ENCODE data around the gene BBOX1. TPM values are rescaled to one million over a fixed set of nuclear protein-coding genes. Genes with fewer than 3 reads are reported as not detected.

The BBOX1 gene
- total RNA-seq, 1 donor, result not detected

GRCh38 chr11:27013781-27014361 is 26.7 kb upstream of the BBOX1 start:
- Histone ChIP-seq H3K4me1 (ENCODE audit: insufficient read depth, low read length) (no peaks in the 10 kb centered on the region), H3K9me3 (ENCODE audit: low read depth, low read length) (no peaks in the 10 kb centered on the region), H3K27me3 (ENCODE audit: insufficient read depth, low read length) (no peaks in the 10 kb centered on the region), H3K4me3 (ENCODE audit: low read length) (no peak overlapping the region)

- Histone ChIP-seq H3K4me1 (ENCODE audit: insufficient read depth, low read length) (no peaks in the 10 kb centered on the region), H3K27me3 (ENCODE audit: insufficient read depth, low read length) (no peaks in the 10 kb centered on the region), H3K9me3 (ENCODE audit: low read depth, low read length) (no peaks in the 10 kb centered on the region), H3K4me3 (ENCODE audit: low read length) (no peak overlapping the region)
These were observed 21.6 kb upstream of the BBOX1 start for GRCh38 chr11:27018902-27019529.

- Histone ChIP-seq H3K4me3 (ENCODE audit: low read length) (no peak overlapping the region), H3K9me3 (ENCODE audit: low read depth, low read length) (no peaks in the 10 kb centered on the region), H3K27me3 (ENCODE audit: insufficient read depth, low read length) (no peaks in the 10 kb centered on the region), H3K4me1 (ENCODE audit: insufficient read depth, low read length) (no peaks in the 10 kb centered on the region)
These were observed 19.9 kb upstream of the BBOX1 start for GRCh38 chr11:27020751-27021150.

GRCh38 chr11:27022659-27023251 is 17.9 kb upstream of the BBOX1 start:
- Histone ChIP-seq H3K27me3 (ENCODE audit: insufficient read depth, low read length) (no peaks in the 10 kb centered on the region), H3K4me1 (ENCODE audit: insufficient read depth, low read length) (no peaks in the 10 kb centered on the region), H3K4me3 (ENCODE audit: low read length) (no peak overlapping the region), H3K9me3 (ENCODE audit: low read depth, low read length) (no peaks in the 10 kb centered on the region)

GRCh38 chr11:27024865-27025264 is 15.8 kb upstream of the BBOX1 start:
- H3K4me1 ChIP-seq (ENCODE audit: insufficient read depth, low read length), result no peaks in the 10 kb centered on the region
- no peaks in the 10 kb centered on the region for H3K27me3 ChIP-seq (ENCODE audit: insufficient read depth, low read length)
- H3K9me3 ChIP-seq (ENCODE audit: low read depth, low read length), result no peaks in the 10 kb centered on the region
- H3K4me3 ChIP-seq (ENCODE audit: low read length), result no peak overlapping the region

GRCh38 chr11:27025312-27025955 is 15.2 kb upstream of the BBOX1 start:
- Histone ChIP-seq H3K27me3 (ENCODE audit: insufficient read depth, low read length) (no peaks in the 10 kb centered on the region), H3K4me1 (ENCODE audit: insufficient read depth, low read length) (no peaks in the 10 kb centered on the region), H3K9me3 (ENCODE audit: low read depth, low read length) (no peaks in the 10 kb centered on the region), H3K4me3 (ENCODE audit: low read length) (no peak overlapping the region)

GRCh38 chr11:27025957-27026733 is 14.5 kb upstream of the BBOX1 start:
- H3K9me3 ChIP-seq (ENCODE audit: low read depth, low read length), result no peaks in the 10 kb centered on the region
- H3K27me3 ChIP-seq (ENCODE audit: insufficient read depth, low read length), result no peaks in the 10 kb centered on the region
- no peak overlapping the region for H3K4me3 ChIP-seq (ENCODE audit: low read length)
- no peaks in the 10 kb centered on the region for H3K4me1 ChIP-seq (ENCODE audit: insufficient read depth, low read length)

- H3K4me3 ChIP-seq (ENCODE audit: low read length), result no peak overlapping the region
- no peaks in the 10 kb centered on the region for H3K4me1 ChIP-seq (ENCODE audit: insufficient read depth, low read length)
- no peaks in the 10 kb centered on the region for H3K27me3 ChIP-seq (ENCODE audit: insufficient read depth, low read length)
- no peaks in the 10 kb centered on the region for H3K9me3 ChIP-seq (ENCODE audit: low read depth, low read length)
These were observed 12.1 kb upstream of the BBOX1 start for GRCh38 chr11:27028561-27028965.

- no peaks in the 10 kb centered on the region for H3K4me1 ChIP-seq (ENCODE audit: insufficient read depth, low read length)
- H3K27me3 ChIP-seq (ENCODE audit: insufficient read depth, low read length), result no peaks in the 10 kb centered on the region
- H3K9me3 ChIP-seq (ENCODE audit: low read depth, low read length), result no peaks in the 10 kb centered on the region
- H3K4me3 ChIP-seq (ENCODE audit: low read length), result no peak overlapping the region
These were observed 10.6 kb upstream of the BBOX1 start for GRCh38 chr11:27029966-27030365.

GRCh38 chr11:27031754-27032153 is 8.9 kb upstream of the BBOX1 start:
- no peak overlapping the region for H3K4me3 ChIP-seq (ENCODE audit: low read length)
- H3K27me3 ChIP-seq (ENCODE audit: insufficient read depth, low read length), result no peaks in the 10 kb centered on the region
- H3K9me3 ChIP-seq (ENCODE audit: low read depth, low read length), result no peaks in the 10 kb centered on the region
- no peaks in the 10 kb centered on the region for H3K4me1 ChIP-seq (ENCODE audit: insufficient read depth, low read length)

- Histone ChIP-seq H3K27me3 (ENCODE audit: insufficient read depth, low read length) (no peaks in the 10 kb centered on the region), H3K4me3 (ENCODE audit: low read length) (no peak overlapping the region), H3K9me3 (ENCODE audit: low read depth, low read length) (no peaks in the 10 kb centered on the region), H3K4me1 (ENCODE audit: insufficient read depth, low read length) (no peaks in the 10 kb centered on the region)
These were observed 742 bp upstream of the BBOX1 start for GRCh38 chr11:27039873-27040272.

GRCh38 chr11:27041141-27041899 is 705 bp downstream of the BBOX1 start:
- Histone ChIP-seq H3K4me3 (ENCODE audit: low read length) (no peak overlapping the region), H3K4me1 (ENCODE audit: insufficient read depth, low read length) (no peaks in the 10 kb centered on the region), H3K27me3 (ENCODE audit: insufficient read depth, low read length) (no peaks in the 10 kb centered on the region), H3K9me3 (ENCODE audit: low read depth, low read length) (no peaks in the 10 kb centered on the region)

GRCh38 chr11:27046956-27047355 is 6.3 kb downstream of the BBOX1 start:
- peaks cover 10% of the 10 kb centered on the region for H3K9me3 ChIP-seq (ENCODE audit: low read depth, low read length)
- H3K4me3 ChIP-seq (ENCODE audit: low read length), result no peak overlapping the region
- no peaks in the 10 kb centered on the region for H3K27me3 ChIP-seq (ENCODE audit: insufficient read depth, low read length)
- no peaks in the 10 kb centered on the region for H3K4me1 ChIP-seq (ENCODE audit: insufficient read depth, low read length)

GRCh38 chr11:27052668-27053067 is 12.1 kb downstream of the BBOX1 start:
- H3K4me3 ChIP-seq (ENCODE audit: low read length), result no peak overlapping the region
- H3K27me3 ChIP-seq (ENCODE audit: insufficient read depth, low read length), result no peaks in the 10 kb centered on the region
- H3K9me3 ChIP-seq (ENCODE audit: low read depth, low read length), result peaks cover 10% of the 10 kb centered on the region
- no peaks in the 10 kb centered on the region for H3K4me1 ChIP-seq (ENCODE audit: insufficient read depth, low read length)
